CD4-positive, alpha-beta T cell treated with Interleukin-6 at 100 ng/mL for 8 hours (primary cell): ENCODE results near the gene KIAA1671.
"Not testable (repeated sequence)": the region's sequence is repeated elsewhere in the genome, so short reads cannot be mapped to it uniquely, and the experiment has no call there.

Experiments
- DNase-seq: peaks from one replicate; pipeline ENCODE4 v3.0.0-alpha.2; 2020; ENCODE audit warnings: mixed read lengths, low spot score

Gene KIAA1671

GRCh38 chr22:25170426-25170980 is 218.0 kb downstream of the KIAA1671 start:
- DNase-seq, result no peak

DNA sequence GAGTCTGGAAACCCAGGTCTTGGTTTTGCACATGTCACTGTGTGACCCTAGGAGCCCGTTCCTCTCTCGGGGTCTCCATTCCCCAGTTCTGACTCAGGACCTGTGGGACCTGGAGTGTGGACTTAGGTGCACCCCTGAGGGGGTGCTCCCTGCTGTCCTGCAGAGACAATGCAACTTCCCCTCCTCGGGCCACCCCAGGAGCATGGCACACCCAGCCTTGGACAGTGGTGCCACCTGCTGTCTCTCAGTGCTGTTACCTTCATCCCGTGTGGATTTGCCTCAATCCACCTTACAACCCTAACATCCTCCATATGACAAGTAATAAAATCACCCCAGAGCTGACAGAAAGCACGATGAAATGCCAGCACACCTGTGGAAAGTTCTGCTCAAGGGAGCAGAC is 219.6 kb downstream of the KIAA1671 start:
- peak; percentile 15 for DNase-seq

GRCh38 chr22:25174156-25174887 is 221.8 kb downstream of the KIAA1671 start:
- no peak for DNase-seq

DNA sequence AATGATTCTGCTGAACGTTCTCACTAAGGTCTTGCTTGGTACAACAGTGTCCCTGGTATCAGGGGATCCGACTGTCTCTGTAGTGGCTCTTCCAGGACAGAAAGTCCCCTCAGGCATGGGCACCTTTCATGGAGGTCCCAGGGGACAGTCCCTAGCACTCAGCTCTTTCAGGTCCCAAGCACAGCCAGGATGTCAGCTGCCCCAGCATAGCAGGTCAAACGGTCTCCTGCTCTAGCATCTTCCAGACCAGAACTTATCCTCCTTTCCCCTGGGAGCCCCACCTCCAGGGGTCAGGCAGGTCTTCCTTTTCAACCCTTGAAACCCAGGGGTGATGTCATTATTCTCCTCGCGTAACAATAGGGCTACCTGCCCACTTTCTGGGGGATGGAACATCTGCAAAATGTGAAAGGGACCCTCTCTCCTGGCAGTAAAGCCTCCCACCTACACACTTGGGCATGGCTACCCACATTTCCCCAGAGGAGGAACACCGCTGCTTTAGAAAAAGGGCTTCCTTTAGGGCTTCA is 222.4 kb downstream of the KIAA1671 start:
- DNase-seq, result no peak

- no peak for DNase-seq
These were observed 223.7 kb downstream of the KIAA1671 start for GRCh38 chr22:25176175-25176574.

DNA sequence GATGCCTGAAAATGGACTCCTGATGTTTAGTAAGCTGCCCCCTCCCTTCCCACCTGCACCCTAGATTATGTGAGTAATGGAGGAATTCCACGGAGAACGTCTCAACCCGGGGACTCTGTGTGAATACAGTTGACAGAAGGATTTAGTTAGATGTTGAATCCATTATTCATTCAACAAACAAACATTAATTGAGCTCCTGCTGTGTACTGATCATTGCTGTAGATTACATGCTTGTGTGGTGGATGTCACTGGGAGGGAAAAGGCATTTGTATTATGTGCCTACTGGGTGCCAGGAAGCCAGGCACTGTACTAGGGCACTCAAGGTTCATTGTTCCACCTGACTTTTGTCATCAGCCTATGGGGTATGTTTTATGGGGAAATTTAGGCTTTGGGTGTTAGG is 224.3 kb downstream of the KIAA1671 start:
- no peak for DNase-seq

DNA sequence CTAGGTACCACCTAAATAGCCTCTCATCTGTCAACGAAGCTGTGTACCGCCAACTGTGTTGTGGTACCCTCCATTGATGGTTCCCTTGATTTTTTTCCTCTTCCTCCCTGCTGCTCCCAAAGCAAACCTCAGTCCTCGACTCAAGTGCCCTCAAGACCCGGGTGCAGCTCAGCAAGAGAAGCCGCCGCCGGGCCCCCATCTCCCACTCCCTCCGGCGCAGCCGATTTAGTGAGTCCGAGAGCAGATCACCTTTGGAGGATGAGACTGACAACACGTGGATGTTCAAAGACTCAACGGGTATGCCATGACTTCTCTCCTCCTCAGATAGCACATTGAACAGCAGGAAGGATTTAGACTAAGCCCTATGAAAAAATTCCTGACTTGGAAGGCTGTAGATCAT is 224.7 kb downstream of the KIAA1671 start:
- no peak for DNase-seq

GRCh38 chr22:25177895-25178294 is 225.4 kb downstream of the KIAA1671 start:
- DNase-seq, result no peak

DNA sequence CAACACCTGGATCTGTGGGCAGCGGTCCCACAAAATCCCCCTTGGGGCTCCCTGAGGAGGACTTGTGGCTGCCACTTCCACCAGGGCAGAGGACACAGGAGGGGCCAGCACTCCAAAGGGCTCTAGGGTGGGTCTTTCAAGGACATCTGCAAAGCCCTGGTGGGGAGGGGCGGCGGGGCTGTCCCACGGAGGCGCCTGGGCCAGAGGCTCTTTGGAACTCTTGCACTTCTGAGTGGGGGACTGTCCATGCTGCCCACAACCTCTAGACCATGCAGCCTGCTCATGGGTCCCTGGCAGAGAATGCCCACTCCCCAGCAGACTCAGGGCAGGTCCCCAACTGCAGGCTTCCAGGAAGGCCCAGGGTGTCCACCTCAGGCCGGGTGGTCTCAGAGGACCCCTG is 225.8 kb downstream of the KIAA1671 start:
- not testable (repeated sequence) for DNase-seq

DNA sequence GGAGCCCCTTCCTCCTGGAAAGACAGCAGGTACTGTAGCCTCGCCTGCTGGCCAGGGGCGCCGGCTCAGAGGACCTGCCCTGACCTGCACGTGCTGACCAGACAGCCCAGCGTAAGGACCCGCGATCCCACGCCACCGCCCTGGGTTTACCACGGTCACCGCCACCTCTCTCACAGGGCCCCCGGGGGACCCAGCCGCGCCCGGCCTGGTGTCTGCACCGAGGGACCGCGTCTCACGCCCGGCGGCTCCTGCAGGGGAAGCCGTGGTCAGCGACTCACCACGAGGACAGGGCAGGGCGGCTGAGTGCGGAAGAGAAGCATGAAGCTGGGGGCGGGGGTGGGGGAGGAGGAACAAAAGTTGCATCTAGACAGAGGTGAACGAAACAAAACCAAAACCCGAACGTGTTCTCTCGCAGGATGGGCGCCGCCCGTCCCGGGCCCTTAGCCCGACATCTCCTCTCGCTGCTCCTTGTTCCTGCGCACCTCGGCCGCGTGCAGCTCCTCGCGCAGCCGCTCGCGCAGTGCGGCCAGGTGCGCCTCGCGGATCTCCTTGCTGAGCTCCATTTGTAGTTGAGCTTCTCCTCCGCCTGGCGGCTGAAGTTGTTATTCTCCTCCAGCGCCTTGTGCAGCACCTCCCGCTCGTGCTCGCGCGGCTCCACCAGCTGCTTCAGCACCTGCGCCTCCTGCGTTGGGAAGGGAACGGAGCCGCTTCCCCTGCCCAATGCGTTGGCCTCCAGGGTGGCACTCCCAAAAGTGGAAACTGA is 226.5 kb downstream of the KIAA1671 start:
- DNase-seq, result not testable (repeated sequence)

- no peak for DNase-seq
These were observed 229.9 kb downstream of the KIAA1671 start for GRCh38 chr22:25182131-25183110.

- DNase-seq, result no peak
These were observed 231.6 kb downstream of the KIAA1671 start for GRCh38 chr22:25183949-25184619.

GRCh38 chr22:25186140-25186539 is 233.6 kb downstream of the KIAA1671 start:
- no peak for DNase-seq

DNA sequence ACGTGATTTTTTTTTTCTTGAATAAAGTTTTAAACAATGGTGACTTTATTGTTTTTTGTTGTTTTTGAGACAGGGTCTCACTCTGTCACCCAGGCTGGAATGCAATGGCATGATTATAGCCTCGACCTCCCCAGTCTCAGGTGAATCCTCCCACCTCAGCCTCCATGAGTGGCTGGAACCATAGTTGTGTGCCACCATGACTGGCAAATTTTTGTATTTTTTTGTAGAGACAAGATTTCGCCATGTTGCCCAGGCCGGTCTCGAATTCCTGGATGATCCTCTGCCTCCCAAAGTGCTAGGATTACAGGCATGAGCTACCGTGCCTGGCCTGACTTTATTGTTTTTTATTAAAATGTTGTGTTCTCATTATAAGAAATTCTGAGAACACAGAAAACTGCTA is 235.0 kb downstream of the KIAA1671 start:
- no peak for DNase-seq

GRCh38 chr22:25192406-25192805 is 239.9 kb downstream of the KIAA1671 start:
- DNase-seq, result no peak

DNA sequence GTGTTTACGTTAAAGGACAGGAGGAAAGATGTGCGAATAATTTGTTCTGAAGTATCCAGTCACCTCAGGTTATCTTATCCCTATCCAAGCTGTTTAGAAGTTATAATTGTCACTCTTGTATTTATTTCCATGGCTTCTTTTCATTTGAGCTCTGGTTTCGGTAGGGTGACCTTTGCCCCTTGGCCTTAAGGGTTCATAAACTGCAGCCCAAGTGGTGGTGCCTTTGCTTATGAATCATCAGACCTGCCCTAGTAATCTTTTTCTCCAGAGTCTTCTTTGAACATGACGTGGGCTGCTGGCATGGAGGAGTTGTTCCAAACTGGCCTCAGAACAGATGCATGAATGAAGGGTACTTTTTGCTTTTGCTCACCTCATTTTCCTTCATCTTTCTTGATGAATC is 240.6 kb downstream of the KIAA1671 start:
- no peak for DNase-seq

DNA sequence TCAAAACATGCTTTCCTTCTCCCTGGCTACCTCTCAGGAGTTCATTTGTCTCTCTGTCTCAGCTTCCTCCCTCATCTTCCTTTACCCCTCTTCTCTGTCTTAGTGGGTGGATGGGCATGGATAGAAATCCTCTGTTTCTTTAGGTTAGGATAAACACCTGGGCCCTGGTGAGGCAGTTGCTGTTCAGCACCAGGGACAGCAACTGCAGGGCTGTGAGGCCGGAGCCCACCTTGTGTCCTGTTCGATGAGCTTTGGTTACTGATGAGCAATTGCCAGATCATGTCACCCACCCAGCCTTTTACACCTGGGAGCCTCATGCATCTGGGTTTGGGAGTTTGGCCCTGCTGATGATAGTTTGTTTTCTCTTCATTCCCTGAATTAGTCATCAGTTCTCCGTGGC is 241.0 kb downstream of the KIAA1671 start:
- DNase-seq, result no peak

DNA sequence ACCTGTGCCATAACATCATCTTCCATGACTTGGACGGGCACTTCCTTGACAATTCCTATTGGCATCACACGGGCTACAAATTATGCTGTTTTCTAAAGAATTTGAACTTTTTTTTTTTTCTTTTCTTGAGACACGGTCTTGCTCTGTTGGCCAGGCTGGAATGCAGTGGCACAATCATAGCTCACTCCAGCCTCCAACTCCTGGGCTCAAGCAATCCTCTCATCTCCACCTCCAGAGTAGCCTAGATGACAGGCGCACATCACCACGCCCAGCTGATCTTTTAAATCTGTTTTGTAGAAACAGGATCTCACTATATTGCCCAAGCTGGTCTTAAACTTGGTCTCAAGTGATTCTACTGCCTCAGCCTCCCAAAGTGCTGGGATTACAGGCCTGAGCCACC is 243.8 kb downstream of the KIAA1671 start:
- DNase-seq, result no peak

DNA sequence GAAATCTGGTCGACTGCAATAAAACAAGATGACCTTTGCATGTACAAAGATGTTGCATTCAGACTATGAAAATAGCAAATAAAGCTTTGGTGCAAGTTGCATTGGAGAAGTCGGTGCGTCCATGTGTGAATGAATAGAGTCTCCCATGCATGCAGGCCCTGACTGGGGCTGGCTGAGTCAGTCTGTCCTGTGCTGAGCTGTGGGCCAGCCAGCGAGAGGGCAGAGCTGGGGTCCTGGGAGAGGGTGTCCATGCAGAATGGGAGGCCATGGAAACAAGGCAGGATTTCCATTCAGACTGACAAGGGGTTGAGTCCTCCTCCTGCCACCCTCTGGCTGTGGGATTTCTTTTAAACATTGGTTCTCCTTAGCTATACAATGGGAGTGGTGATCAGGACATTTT is 244.8 kb downstream of the KIAA1671 start:
- no peak for DNase-seq

- DNase-seq, result no peak
These were observed 247.4 kb downstream of the KIAA1671 start, which contains the start of gene CRYBB3 for GRCh38 chr22:25199731-25200520. TSS of gene CRYBB3 (plus strand) at chr22:25199858. CDS start at chr22:25201397, 1,539 bp downstream.
